HG02943 (cell line): ENCODE results near the gene FXYD4.

Experiments used
- ATAC-seq: cut with Tn5 transposase; IDR thresholded peaks from one replicate; pipeline ENCODE4 v1.9.1; 2021; ENCODE audit warnings: mild to moderate bottlenecking, low read depth, moderate library complexity; ENCODE audit not compliant: unreplicated experiment

The FXYD4 gene

DNA sequence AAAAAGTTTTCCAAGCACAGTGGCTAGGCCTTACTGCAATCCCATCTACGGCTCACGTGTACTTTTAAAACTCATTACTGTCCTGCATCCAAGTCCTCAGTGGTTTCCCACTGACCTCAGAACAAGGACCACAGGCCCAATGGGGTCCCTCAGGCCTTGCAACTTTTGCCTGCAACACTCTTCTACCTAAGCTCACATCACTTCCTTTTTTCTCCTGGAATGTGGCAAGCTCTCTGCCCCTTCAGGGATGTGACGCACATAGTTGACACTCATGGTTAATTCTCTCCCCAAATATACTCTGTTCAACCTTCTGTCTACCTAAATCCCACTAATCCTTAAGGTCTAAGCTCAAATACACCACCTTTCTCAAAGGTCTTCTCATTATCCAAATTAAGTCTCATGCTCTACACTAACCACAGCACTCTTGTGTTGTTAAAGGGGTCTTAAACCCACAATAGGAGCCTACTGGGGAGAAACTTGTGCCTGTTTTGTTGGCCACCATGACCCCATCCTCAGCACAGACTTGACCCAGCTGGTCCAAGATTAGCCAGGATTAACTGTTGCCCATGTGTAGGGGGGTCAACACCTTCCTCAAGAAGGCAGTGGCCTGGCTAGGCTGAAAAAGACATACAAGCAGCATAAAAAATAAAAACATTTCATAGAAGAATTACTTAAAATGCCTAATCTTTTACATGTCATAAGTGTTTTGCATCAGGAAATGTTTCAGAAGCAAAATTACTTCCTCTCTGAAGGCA, 22.3 kb downstream of the FXYD4 start:
- ATAC-seq, result no peak

GRCh38 chr10:43394868-43395267, 23.4 kb downstream of the FXYD4 start:
- ATAC-seq, result no peak

DNA sequence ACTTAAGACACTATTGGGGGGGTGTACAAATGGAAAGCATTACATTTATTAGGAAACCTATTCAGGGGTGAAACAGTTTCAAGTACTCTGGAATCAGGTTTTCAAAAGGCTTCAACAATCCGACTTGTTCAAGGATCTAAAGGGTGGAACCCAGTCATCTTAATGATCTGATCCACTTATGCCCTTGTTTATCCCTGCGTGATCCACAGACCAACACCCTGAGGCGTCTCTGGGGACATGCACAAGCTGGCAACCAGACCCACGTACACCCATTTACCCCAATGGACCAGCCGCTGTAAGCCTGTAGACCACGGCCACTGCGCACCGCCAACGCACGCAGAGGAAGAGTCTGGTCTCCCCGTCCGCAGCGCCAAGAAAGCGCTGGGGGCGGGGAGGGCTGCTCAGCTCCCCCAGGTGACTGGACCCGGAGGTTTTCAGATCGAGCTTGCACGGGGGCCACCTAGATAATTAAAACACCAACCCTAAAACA, 24.2 kb downstream of the FXYD4 start:
- ATAC-seq, result no peak

DNA sequence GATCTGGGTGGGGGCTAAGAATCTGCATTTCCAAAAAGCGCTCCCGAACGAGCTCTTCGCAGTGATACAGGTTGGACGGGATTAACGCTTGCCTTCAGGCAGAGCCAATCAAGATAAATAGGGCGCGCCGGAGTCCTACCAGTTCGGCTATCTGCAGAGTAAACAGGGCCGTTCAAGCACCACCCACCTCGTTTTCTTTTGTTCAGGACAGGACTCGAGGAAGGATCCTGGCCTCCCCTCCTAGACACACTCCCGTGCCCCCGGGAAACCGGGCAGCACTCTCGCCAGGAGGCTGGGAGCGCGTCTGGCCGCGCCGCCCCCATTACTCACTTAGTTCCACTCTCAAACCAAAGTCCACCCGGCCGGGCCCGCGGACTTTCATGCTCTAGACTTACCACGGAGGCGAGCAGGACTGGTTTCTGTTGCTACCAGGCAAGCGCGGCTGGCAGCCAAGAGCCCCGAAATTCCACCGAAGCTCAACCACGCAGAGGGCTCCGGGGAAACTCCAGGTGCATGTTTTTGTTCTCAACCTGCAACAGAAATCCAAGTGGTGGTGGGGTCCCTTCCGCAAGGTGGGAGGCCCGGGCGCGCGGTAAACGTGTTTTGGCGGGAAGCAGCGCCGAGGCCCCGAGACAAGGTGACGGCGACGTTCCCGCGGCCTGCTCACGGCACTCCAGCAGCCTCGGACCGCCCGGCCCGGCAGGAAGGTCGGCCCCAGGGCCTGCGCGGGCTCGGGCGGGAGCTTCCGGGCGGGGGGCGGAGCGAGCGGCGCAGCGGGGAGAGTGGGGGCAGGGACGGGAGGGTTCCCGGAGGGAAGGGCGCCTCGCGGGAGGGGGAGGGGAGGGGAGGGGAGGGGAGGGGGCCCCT, 24.9 kb downstream of the FXYD4 start:
- ATAC-seq, result peak; percentile 50

GRCh38 chr10:43396928-43397624, 25.6 kb downstream of the FXYD4 start:
- ATAC-seq, result peak; percentile 84

DNA sequence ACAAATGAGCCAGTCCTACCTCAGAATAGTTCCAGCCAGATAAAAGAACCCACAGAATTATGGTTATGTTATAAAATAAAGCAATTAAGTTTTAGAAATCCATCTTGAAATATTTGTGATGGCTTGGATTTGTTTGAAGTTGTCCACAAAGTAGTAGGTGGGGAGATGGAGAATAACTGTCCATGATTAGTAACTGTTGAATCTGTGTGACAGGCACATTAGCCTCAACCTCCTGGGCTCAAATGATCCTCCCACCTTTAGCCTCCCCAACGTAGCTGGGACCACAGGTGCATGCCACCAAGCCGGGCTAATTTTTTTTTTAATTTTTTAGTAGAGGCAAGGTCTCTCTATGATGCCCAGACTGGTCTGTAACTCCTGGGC, 27.5 kb downstream of the FXYD4 start:
- no peak for ATAC-seq

DNA sequence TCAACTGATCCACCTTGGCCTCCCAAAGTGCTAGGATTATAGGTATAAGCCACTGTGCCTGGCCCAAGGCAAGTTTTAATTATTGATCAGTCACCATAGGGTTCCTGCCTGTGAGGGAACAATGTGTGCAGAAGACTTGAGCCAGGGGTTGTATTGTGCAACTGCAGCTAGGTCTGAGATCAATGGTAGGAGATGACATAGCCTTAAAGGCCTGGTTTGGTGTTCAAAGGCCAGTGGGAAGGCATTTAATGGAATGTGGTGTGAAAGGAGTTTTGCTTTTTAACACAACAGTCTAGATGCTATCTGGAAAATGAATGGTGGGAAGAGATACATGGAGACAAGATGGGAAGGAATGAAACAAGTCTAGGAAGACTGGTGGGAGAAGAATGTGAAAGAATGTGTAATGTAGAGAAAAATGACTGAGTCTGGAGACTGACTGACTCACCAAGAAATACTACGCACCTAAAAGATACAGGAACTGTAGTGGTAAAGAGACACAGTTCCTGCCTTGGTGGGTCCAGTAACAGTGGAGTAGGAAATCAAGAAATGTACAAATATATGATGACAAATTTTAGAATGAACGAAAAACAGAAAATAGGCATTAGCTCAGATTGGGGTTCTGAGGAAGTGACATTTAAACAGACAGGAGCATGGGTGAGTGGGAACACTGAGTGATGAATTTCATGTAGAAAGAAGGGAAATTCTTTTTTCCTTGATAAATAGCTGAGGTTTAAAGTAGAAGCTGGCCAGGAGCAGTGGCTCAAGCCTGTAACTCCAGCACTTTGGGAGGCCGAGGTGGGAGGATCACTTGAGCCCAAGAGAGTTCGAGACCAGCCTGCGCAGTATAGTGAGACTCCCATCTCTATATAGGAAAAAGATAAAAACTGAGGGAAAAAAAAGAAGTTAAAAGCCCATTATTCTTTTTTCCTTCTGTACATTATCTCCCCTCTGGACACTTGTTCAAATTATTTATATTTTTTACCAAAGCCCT, 28.2 kb downstream of the FXYD4 start:
- ATAC-seq, result no peak

DNA sequence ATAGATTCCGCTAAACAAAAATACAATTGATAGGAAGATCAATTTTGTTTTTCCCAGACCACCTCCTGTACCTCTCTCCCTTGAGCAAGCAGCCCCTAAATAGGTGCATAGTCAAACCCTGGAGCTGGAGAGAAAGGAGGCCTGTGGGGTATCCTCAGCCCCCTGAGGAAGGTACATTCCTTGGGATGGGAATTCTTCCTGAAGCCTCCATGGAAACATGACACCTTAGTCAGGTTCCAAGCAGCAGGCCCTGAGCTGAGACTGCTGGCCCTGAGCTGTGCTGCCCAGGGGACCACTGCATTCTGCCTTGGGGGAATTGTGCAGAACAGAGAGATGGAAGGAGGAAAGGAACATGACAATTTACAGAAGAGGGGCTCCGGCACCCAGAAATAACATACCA, 30.2 kb downstream of the FXYD4 start:
- ATAC-seq, result no peak

DNA sequence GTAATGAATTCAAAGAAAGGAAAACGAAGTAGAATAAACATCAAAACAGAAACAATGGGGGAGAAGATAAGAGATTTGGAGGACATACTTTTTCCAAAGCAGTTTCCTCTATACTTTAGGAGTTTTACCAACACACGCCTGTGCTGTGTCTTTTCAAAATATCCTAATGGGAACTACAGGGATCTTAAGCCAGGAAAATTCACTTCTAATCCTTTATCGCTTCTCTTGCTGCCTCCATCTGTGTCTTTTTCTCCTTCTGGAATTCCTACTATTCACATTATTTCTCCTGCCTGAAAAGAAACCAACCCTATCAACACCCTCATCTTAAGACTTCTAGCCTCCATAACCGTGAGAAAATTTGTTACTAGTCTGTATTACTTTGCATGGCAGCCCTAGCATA, 30.7 kb downstream of the FXYD4 start:
- ATAC-seq, result no peak

- ATAC-seq, result no peak
Observed at GRCh38 chr10:43402880-43403452, 31.5 kb downstream of the FXYD4 start.

GRCh38 chr10:43403911-43404703, 32.7 kb downstream of the FXYD4 start:
- no peak for ATAC-seq

- ATAC-seq, result no peak
Observed at GRCh38 chr10:43404704-43405084, 33.3 kb downstream of the FXYD4 start.

DNA sequence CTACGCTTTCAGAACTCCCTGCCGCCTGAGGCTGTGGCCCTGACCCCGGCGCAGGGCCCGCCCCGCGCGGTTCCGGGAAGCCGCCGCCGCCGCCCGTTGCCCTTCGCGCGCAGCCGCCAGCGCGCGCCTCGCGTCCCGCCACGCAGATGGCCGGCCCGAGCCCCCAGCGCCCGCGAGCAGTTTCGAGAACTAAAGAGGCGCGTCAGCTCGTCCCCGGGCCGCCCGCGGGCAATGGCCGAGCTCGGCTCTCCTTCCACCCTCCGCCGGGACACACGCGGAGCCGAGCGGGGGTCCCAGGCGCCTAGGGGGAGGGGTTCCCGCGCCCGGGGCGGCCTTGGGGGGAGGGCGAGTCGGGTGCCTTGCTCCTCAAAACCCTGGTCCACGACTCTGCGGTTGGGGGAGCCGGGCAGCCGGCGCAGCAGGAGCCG, 35.7 kb downstream of the FXYD4 start:
- peak; percentile 32 for ATAC-seq

DNA sequence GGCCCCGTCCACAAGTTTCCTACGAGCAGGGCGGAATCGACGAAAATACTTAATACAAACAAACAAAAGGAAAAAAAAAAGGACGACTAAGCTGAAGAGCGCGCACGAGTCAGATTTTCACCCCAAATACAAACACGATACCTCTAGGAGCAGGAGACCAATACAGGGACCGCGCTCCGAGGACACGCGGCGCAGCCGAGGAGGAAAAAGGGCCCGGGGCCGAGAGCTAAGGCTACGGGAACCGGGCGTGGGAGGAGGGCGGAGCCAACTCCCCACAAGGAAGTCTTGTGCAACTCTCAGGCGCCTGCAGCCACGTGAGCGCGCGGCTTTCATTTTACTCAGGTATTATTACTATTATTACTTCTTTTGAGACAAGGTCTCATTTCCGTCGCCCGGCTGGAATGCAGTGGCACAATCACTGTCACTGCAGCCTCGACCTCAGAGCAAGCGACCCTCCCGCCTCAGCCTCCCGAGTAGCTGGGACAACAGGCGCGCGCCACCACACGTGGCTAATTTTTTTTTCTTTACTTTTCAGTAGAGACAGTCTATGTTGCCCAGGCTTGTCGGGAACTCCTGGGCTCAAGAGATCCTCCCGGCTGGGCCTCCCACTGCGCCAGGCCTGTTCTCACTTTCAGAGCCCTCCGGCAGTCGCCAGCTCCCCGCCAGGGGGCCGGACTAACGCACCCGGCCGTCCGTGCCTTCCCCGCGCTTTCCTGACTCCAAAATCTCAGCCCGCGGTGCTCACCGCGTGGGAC, 36.3 kb downstream of the FXYD4 start:
- ATAC-seq, result peak; percentile 43

DNA sequence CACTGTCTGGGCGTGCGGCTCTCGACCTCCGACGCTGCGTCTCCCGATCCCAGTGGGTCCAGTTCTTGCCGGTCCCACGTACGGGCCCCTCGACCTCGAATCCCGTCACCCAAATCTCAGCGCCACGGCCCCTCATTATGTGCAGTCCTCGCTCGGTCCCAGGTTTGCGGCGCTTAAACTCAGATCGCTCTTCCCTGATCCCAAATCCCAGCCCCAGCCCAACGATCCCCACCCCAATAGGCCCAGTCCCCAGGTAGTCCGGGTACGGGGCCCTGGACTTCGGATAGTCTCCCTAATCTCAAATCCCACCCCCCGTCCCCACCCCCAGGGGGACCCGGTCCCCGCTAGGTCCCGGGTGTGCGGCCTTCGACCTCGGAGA, 36.9 kb downstream of the FXYD4 start:
- peak; percentile 0 for ATAC-seq

DNA sequence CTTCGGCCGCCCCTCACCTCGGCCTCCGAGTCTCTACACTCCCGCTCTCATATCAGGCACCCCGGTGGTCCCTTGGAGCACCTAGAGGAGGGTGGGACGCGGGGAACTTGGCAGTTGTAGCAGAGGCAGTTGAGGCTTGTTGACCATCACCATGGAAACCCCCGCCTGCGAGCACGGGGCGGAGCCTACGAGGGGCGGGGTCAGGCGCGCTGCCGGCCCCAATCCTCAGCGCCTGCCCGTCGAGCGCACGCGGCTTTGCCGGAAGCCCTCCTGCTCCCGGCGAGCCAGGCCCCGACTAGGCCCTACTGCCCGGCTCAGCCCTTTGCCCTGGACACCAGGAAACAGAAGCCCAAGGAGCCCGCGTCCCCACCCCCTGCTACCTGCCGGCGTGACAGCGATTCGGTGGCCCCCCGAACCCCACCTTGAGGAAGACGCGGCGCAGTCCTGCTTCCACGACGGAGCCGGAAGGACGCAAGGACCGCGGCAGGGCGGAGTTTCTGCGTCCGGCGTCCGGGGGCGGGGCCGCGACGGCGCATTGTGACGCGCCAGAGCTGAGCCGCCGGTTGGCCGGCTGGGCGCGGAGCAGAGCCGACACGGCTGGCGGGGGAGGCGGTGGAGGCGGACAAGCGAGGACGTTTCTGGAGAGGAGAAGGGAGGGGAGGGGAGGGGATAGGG, 37.4 kb downstream of the FXYD4 start, which contains the start of gene HNRNPF:
TSS of gene HNRNPF (minus strand) at position 477 of the 675 bp plus-strand sequence. CDS start 21,302 bp downstream, outside the sequence.
- peak; percentile 63 for ATAC-seq

DNA sequence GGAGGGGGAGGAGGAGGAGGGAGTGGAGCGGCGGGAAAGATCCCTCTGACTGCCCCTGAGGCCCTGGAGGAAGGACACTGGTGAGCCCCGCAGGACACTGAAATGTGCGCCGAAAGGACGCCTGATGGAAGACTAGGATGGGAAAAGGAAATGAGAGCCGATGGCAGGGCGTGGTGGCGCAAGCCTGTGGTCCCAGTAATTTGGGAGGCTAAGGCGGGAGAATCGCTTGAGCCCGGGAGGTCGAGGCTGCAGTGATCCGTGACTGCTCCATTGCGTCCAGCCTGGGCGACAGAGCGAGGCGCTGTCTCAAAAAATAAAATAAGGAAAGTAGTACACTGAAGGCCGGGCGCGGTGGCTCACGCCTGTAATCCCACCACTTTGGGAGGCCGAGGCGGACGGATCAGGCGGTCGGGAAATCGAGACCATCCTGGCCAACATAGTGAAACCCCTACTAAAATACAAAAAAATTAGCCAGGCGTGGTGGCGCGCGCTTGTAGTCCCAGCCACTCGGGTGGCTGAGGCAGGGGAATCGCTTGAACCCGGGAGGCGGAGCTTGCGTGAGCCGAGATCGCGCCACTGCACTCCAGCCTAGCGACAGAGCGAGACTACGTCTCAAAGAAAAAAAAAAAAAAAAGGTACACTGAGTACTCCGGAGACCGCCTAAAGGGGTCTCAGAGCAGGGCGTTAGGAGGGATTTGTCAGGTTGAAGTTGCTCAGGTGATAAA, 38.1 kb downstream of the FXYD4 start:
- no peak for ATAC-seq
